Measurements from ENCODE around the gene ADH6. TPM values are rescaled to one million over a fixed set of nuclear protein-coding genes. Genes with fewer than 3 reads are reported as not detected.

The ADH6 gene
- total and polyA plus RNA-seq, 9 donors: 0.12 to 0.57 (median 0.37) TPM; not detected in 4

DNA sequence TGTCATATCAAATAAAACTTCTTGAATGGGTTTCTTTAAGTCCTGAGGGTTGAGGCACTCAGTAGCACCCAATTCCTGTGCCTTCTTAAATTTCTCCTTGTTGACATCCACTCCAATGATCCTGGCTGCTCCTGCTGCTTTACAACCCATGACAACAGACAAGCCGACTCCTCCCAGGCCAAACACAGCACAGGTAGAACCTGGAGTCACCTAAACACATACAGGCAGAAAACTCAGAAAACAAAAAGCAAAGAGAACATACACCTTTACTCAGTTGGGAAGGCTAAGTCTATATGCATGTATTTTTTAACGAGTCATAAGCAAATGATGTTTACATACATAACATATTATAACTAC, 10.3 kb downstream of the ADH6 start:
- intact Hi-C loops (cut with DNase I): loop anchor here in 1 of 4 donors (10.0 kb wide), 1 partner anchor 116 kb away; the partner anchor contains the start of gene ADH1B
- TF ChIP-seq, protein P1, sequence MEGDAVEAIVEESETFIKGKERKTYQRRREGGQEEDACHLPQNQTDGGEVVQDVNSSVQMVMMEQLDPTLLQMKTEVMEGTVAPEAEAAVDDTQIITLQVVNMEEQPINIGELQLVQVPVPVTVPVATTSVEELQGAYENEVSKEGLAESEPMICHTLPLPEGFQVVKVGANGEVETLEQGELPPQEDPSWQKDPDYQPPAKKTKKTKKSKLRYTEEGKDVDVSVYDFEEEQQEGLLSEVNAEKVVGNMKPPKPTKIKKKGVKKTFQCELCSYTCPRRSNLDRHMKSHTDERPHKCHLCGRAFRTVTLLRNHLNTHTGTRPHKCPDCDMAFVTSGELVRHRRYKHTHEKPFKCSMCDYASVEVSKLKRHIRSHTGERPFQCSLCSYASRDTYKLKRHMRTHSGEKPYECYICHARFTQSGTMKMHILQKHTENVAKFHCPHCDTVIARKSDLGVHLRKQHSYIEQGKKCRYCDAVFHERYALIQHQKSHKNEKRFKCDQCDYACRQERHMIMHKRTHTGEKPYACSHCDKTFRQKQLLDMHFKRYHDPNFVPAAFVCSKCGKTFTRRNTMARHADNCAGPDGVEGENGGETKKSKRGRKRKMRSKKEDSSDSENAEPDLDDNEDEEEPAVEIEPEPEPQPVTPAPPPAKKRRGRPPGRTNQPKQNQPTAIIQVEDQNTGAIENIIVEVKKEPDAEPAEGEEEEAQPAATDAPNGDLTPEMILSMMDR (IDR thresholded peaks at IDR 0.05): no peak
- TF ChIP-seq EP300 (IDR thresholded peaks at IDR 0.05) (no peak), POLR2A (IDR thresholded peaks at IDR 0.05) (no peak)

GRCh38 chr4:99207911-99208718, 10.9 kb downstream of the ADH6 start:
- 18 to 32% (median 20%) methylated on average over 10 of the region's 10 CpGs for WGBS, 3 donors
- Histone ChIP-seq H3K36me3 (no peaks in the 10 kb centered on the region), H3K27ac (peak overlapping the region in 1 of 2 donors; percentile 26), H3K4me1 (ENCODE audit: insufficient read depth) (peaks cover 5% of the 10 kb centered on the region), H3K9me3 (no peaks in the 10 kb centered on the region), H3K27me3 (no peaks in the 10 kb centered on the region), H3K4me3 (no peak overlapping the region)
- no peak for DNase-seq
- intact Hi-C loops (cut with DNase I): loop anchor here in 1 of 4 donors (10.0 kb wide), 1 partner anchor 117 kb away; the partner anchor contains the start of gene ADH1B
- no peak for TF ChIP-seq POLR2A (IDR thresholded peaks at IDR 0.05)

More for the DNA sequence above, 10.3 kb downstream of the ADH6 start:
- Histone ChIP-seq H3K36me3 (no peaks in the 10 kb centered on the region), H3K27ac (peak overlapping the region in 1 of 2 donors; percentile 26), H3K4me1 (ENCODE audit: insufficient read depth) (peaks cover 5% of the 10 kb centered on the region), H3K4me3 (no peak overlapping the region), H3K27me3 (no peaks in the 10 kb centered on the region), H3K9me3 (no peaks in the 10 kb centered on the region)
- no peak for DNase-seq
- 68 to 74% (median 68%) methylated on average over 2 of the region's 2 CpGs for WGBS, 3 donors

- Histone ChIP-seq H3K4me3 (no peak overlapping the region), H3K4me1 (ENCODE audit: insufficient read depth) (peaks cover 7% of the 10 kb centered on the region), H3K27ac (no peak overlapping the region), H3K9me3 (no peaks in the 10 kb centered on the region), H3K27me3 (no peaks in the 10 kb centered on the region), H3K36me3 (no peaks in the 10 kb centered on the region)
- intact Hi-C loops (cut with DNase I): loop anchor here in 1 of 4 donors (10.0 kb wide), 1 partner anchor 118 kb away; the partner anchor contains the start of gene ADH1B
- TF ChIP-seq EP300 (IDR thresholded peaks at IDR 0.05) (no peak), POLR2A (IDR thresholded peaks at IDR 0.05) (no peak)
- TF ChIP-seq, protein P1 (IDR thresholded peaks at IDR 0.05): no peak
- WGBS, 3 donors: 86 to 87% (median 86%) methylated on average over 4 of the region's 4 CpGs
- DNase-seq: no peak
Observed at GRCh38 chr4:99207069-99207743, 11.8 kb downstream of the ADH6 start.

- intact Hi-C loops (cut with DNase I): loop anchor here in 1 of 4 donors (10.0 kb wide), 1 partner anchor 119 kb away; the partner anchor contains the start of gene ADH1B
- no peak overlapping the region for H3K27ac ChIP-seq
Observed at GRCh38 chr4:99205153-99205979, 13.7 kb downstream of the ADH6 start.

More at GRCh38 chr4:99205153-99205979, 13.7 kb downstream of the ADH6 start:
- Histone ChIP-seq H3K36me3 (no peaks in the 10 kb centered on the region), H3K4me1 (ENCODE audit: insufficient read depth) (peaks cover 7% of the 10 kb centered on the region), H3K4me3 (no peak overlapping the region), H3K9me3 (no peaks in the 10 kb centered on the region), H3K27me3 (no peaks in the 10 kb centered on the region)
- 68 to 82% (median 76%) methylated on average over 5 of the region's 5 CpGs for WGBS, 3 donors
- TF ChIP-seq, protein P1 (IDR thresholded peaks at IDR 0.05): no peak
- no peak for TF ChIP-seq POLR2A (IDR thresholded peaks at IDR 0.05)
- no peak for TF ChIP-seq EP300 (IDR thresholded peaks at IDR 0.05)
- DNase-seq: peak in 2 of 5 donors; percentile 16 to 47
